Activated naive CD8-positive, alpha-beta T cell treated with anti-CD3 and anti-CD28 coated beads, Interleukin-2, amount 50 U/mL, for 16 hours (primary cell): ENCODE results near the gene S100A2.
"Not testable (repeated sequence)": the region's sequence is repeated elsewhere in the genome, so short reads cannot be mapped to it uniquely, and the experiment has no call there.

ENCODE experiments used
- DNase-seq: peaks from one replicate; pipeline ENCODE4 v3.0.0-alpha.2; 2020; ENCODE audit warnings: low read depth, low spot score

S100A2 gene

GRCh38 chr1:153563991-153564390 is 1.7 kb downstream of the S100A2 start:
- no peak for DNase-seq

GRCh38 chr1:153563483-153563901 is 2.2 kb downstream of the S100A2 start:
- no peak for DNase-seq

GRCh38 chr1:153562021-153562420 is 3.6 kb downstream of the S100A2 start:
- not testable (repeated sequence) for DNase-seq

GRCh38 chr1:153561466-153561985 is 4.1 kb downstream of the S100A2 start:
- no peak for DNase-seq

- no peak for DNase-seq
These were observed 4.7 kb downstream of the S100A2 start for GRCh38 chr1:153560771-153561465.

GRCh38 chr1:153560241-153560640 is 5.4 kb downstream of the S100A2 start:
- DNase-seq = no peak

GRCh38 chr1:153557877-153558276 is 7.8 kb downstream of the S100A2 start:
- DNase-seq = no peak

- no peak for DNase-seq
These were observed 9.3 kb downstream of the S100A2 start for GRCh38 chr1:153556348-153556747.

GRCh38 chr1:153553830-153554541 is 11.7 kb downstream of the S100A2 start:
- DNase-seq = no peak

- DNase-seq = no peak
These were observed 12.5 kb downstream of the S100A2 start for GRCh38 chr1:153553096-153553495.

GRCh38 chr1:153552335-153552734 is 13.3 kb downstream of the S100A2 start:
- DNase-seq = no peak

- DNase-seq = no peak
These were observed 14.7 kb downstream of the S100A2 start for GRCh38 chr1:153550827-153551500.

GRCh38 chr1:153550398-153550758 is 15.3 kb downstream of the S100A2 start:
- DNase-seq = no peak

- no peak for DNase-seq
These were observed 15.8 kb downstream of the S100A2 start for GRCh38 chr1:153549741-153550397.

GRCh38 chr1:153548722-153549688 is 16.6 kb downstream of the S100A2 start, which contains the start of gene S100A3:
S100A3 (minus strand) TSS chr1:153549258; CDS start chr1:153548485, 773 bp downstream.
- DNase-seq = no peak

- DNase-seq = no peak
These were observed 17.8 kb downstream of the S100A2 start for GRCh38 chr1:153547560-153548551.

GRCh38 chr1:153546796-153547559 is 18.7 kb downstream of the S100A2 start:
- no peak for DNase-seq

- no peak for DNase-seq
These were observed 19.3 kb downstream of the S100A2 start for GRCh38 chr1:153546371-153546770.
